HEK293T (cell line): ENCODE measurements around the gene RPUSD1.

ENCODE experiments used
- CTCF ChIA-PET: fragments of 350-600 bp; formaldehyde crosslinking; extraction: SDS; loops from one replicate; lab custom pipeline; 2021; ENCODE audit warnings: antibody characterized with exemption, inconsistent platforms; lab: Yijun Ruan, JAX
- POLR2A ChIA-PET: fragments of 350-600 bp; formaldehyde crosslinking; extraction: SDS; loops from one replicate; lab custom pipeline; 2020; ENCODE audit warnings: antibody characterized with exemption, inconsistent platforms; lab: Yijun Ruan, JAX
- DNase-seq: peaks from one replicate; pipeline ENCODE4 v3.0.0; 2012; ENCODE audit warnings: mixed read lengths; ENCODE audit errors: extremely low spot score
- ARNT ChIP-seq: fragments of 450-650 bp; IDR thresholded peaks from 2 replicates; pipeline ENCODE4 v1.6.1; 2017; ENCODE audit warnings: mild to moderate bottlenecking
- BHLHE40 ChIP-seq: fragments of 450-650 bp; IDR thresholded peaks from 2 replicates; pipeline ENCODE4 v1.6.1; 2016; ENCODE audit warnings: mild to moderate bottlenecking, moderate library complexity, borderline replicate concordance
- CTBP1 ChIP-seq: fragments of 450-650 bp; IDR thresholded peaks from 2 replicates; pipeline ENCODE4 v1.6.1; 2016; ENCODE audit warnings: borderline replicate concordance
- ELF4 ChIP-seq: fragments of 450-650 bp; IDR thresholded peaks from 2 replicates; pipeline ENCODE4 v1.6.1; 2017; ENCODE audit warnings: antibody characterized with exemption
- FOXA1 ChIP-seq: fragments of 450-650 bp; IDR thresholded peaks from 2 replicates; pipeline ENCODE4 v1.6.1; 2016; ENCODE audit warnings: mild to moderate bottlenecking
- FOXK2 ChIP-seq: fragments of 450-650 bp; IDR thresholded peaks from 2 replicates; pipeline ENCODE4 v1.6.1; 2016; ENCODE audit warnings: mild to moderate bottlenecking
- FOXM1 ChIP-seq: fragments of 450-650 bp; IDR thresholded peaks from 2 replicates; pipeline ENCODE4 v1.6.1; 2017; ENCODE audit warnings: mild to moderate bottlenecking, borderline replicate concordance
- HDGF ChIP-seq: fragments of 450-650 bp; IDR thresholded peaks from 2 replicates; pipeline ENCODE4 v1.6.1; 2017; ENCODE audit warnings: antibody characterized with exemption, borderline replicate concordance
- L3MBTL2 ChIP-seq: fragments of 450-650 bp; conservative IDR thresholded peaks from 2 replicates; pipeline ENCODE4 v1.6.1; 2016; ENCODE audit warnings: mild to moderate bottlenecking
- LEF1 ChIP-seq: fragments of 450-650 bp; IDR thresholded peaks from 2 replicates; pipeline ENCODE4 v1.6.1; 2017; ENCODE audit warnings: mild to moderate bottlenecking, borderline replicate concordance
- NFRKB ChIP-seq: fragments of 450-650 bp; IDR thresholded peaks from 2 replicates; pipeline ENCODE4 v1.6.1; 2016; ENCODE audit warnings: mild to moderate bottlenecking, moderate library complexity
- SP1 ChIP-seq: fragments of 450-650 bp; IDR thresholded peaks from 2 replicates; pipeline ENCODE4 v1.6.1; 2017
- SUZ12 ChIP-seq: fragments of 450-650 bp; IDR thresholded peaks from 2 replicates; pipeline ENCODE4 v1.6.1; 2016; ENCODE audit warnings: mild to moderate bottlenecking
- TARDBP ChIP-seq: fragments of 450-650 bp; IDR thresholded peaks from 2 replicates; pipeline ENCODE4 v1.6.1; 2016
- ZNF384 ChIP-seq: fragments of 450-650 bp; IDR thresholded peaks from 2 replicates; pipeline ENCODE4 v1.6.1; 2016
- TF ChIP-seq, protein P1 (sequence below): fragments of 450-650 bp; IDR thresholded peaks from 2 replicates; pipeline ENCODE4 v1.6.1; 2016

RPUSD1 gene

DNA sequence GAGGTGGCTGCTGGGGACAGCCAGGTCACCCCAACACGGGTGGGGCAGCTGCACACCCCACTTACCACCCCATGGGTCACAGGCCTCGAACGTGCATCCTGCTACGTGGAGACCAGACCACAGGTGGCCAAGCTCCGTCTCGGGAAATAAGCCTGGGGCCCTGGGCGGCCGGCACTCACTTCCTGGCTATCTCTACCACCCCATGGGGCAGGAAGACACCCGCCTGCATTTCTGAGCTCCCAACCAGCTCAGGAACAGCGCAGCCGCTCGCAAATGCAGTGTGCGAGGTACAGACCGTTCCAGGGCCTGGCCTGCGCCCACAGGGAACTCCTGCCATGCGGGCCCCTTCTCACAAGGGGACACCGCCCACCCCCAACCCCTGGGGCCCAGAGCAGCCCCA, 17.3 kb upstream of the RPUSD1 start:
- TF ChIP-seq ELF4, result no peak
- TF ChIP-seq SP1, result no peak
- no peak for TF ChIP-seq ARNT
- no peak for TF ChIP-seq FOXA1
- TF ChIP-seq TARDBP, result no peak
- TF ChIP-seq CTBP1, result no peak
- no peak for DNase-seq
- ChIA-PET POLR2A (interaction anchor here (1.8 kb wide), 1 partner anchor 10 kb away, joined by 5 read pairs; no protein-coding TSS in a partner anchor), CTCF (interaction anchor here (1.3 kb wide), 1 partner anchor 86 kb away, joined by 4 read pairs; no protein-coding TSS in a partner anchor)

DNA sequence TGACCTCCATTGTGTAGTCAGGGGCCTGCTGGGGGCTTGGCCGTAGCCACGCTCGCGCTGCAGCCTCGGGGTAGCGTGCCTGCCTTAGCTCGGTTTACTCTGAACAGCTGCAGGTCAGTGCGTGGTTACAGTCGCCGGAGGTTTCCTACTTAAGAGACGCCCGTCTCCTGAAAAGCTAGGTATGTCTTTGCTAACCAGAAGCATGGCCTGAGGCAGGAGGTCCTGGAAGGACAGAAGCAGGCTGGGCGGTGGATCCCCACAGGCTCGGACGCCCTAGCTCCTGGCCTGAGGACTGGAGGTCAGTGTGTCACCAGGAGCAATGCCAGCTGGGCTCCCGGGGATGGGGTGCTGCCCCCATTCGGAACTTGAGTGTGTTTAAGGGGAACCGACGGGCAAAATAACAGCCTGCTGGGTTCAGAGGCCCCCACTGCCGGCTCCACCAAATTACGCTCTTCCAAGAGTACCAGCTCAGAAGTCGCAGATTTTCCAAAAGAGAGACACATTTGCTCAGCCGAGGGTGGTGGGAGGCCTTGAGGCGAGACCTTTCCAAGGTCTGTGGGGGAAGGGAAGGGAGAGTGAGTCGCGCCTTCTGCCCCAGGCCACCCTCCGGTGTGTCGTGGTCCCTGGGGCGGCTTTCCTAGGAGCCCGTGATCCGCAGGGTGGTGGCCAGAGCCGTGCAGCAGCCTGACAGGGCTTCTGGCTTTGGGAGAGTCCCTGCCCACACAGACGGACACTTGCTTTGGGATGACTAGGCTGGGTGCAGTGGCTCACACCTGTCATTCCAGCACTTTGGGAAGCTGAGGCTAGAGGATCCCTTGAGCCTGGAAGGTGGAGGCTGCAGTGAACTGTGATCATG, 16.2 kb upstream of the RPUSD1 start:
- ChIA-PET POLR2A (interaction anchor here (1.0 to 1.9 kb wide), 3 partner anchors 9 to 16 kb away, joined by 3 to 9 read pairs (median 5); partner anchors contain the start of genes CHTF18 and RPUSD1), CTCF (interaction anchor here (1.1 to 1.3 kb wide), 2 partner anchors 83 to 85 kb away, joined by 4 read pairs; partner anchors contain the start of gene ANTKMT)
- no peak for DNase-seq
- TF ChIP-seq SUZ12, result no peak
- no peak for TF ChIP-seq HDGF
- TF ChIP-seq FOXM1, result no peak
- TF ChIP-seq CTBP1, result no peak

DNA sequence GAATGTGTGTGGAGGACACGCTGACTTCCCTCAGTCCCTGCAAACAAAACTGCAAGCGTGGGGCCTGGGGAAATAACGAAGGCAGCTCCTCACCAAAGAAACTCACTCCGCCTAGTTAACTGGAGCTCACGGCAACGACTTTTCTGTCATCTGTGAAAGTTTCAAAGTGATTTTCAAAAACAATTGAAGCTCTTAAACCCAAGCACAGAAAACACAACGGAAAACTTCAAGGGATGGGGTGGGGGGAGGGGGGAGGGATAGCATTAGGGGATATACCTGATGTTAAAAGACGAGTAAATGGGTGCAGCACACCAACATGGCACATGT, 15.5 kb upstream of the RPUSD1 start:
- TF ChIP-seq, protein P1, sequence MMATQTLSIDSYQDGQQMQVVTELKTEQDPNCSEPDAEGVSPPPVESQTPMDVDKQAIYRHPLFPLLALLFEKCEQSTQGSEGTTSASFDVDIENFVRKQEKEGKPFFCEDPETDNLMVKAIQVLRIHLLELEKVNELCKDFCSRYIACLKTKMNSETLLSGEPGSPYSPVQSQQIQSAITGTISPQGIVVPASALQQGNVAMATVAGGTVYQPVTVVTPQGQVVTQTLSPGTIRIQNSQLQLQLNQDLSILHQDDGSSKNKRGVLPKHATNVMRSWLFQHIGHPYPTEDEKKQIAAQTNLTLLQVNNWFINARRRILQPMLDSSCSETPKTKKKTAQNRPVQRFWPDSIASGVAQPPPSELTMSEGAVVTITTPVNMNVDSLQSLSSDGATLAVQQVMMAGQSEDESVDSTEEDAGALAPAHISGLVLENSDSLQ, result no peak
- TF ChIP-seq HDGF, result no peak
- no peak for TF ChIP-seq ARNT
- no peak for TF ChIP-seq LEF1
- no peak for TF ChIP-seq ZNF384
- no peak for TF ChIP-seq NFRKB
- no peak for TF ChIP-seq SP1
- TF ChIP-seq FOXM1, result no peak
- no peak for TF ChIP-seq CTBP1
- no peak for TF ChIP-seq FOXA1
- TF ChIP-seq ELF4, result no peak
- TF ChIP-seq TARDBP, result no peak
- TF ChIP-seq SUZ12, result no peak
- TF ChIP-seq L3MBTL2, result no peak
- TF ChIP-seq FOXK2, result no peak
- TF ChIP-seq BHLHE40, result no peak
- CTCF ChIA-PET, result interaction anchor here (1.1 kb wide), 1 partner anchor 82 kb away, joined by 4 read pairs; the partner anchor contains the start of gene ANTKMT
- DNase-seq, result no peak
- POLR2A ChIA-PET, result interaction anchor here (1.0 to 1.9 kb wide), 3 partner anchors 8 to 15 kb away, joined by 3 to 9 read pairs (median 5); partner anchors contain the start of genes CHTF18 and RPUSD1

DNA sequence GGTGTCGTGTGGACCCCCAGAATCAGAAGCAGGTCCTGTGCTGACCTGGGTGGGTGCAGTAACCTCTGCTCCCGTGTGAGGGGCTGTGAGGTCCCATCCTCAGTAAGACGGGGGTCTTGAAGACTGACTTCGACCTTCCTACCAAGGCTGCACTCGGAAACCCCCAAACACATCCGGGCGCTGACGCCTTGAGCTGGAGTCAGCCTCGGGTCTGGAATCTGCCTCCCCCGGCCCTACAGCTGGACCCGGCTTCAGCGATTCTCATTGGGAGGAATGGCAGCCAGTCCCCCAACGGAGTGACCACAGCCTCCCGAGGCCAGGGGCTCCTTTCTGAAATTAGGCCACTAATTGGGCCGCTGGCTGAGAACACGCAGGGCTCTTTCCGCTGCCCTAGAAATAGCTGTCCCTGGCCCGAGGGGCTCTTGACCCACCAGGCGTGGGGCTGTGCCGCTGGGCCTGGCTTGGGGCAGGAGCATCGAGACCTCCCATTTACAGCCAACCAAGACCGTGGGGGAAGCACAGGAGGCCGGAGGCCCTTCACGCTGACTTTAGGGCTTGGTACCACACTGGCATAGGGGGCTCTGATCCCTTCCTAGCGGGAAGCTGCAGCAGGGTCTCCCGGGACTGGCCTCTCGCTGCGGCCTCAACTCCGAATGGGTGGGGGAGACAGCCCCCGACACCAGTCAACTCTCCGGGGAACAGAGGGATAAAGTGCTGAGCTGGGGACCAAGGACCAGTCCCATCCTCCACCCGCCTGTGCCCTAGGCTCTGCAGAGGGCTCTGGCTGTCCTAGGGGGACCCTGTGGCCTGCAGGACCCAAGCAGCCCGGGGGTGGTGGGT, 15.0 kb upstream of the RPUSD1 start:
- no peak for DNase-seq
- CTCF ChIA-PET, result interaction anchor here (1.1 kb wide), 1 partner anchor 82 kb away, joined by 4 read pairs; the partner anchor contains the start of gene ANTKMT
- POLR2A ChIA-PET, result interaction anchor here (1.0 to 1.9 kb wide), 2 partner anchors 13 to 14 kb away, joined by 3 to 9 read pairs; partner anchors contain the start of genes CHTF18 and RPUSD1
- no peak for TF ChIP-seq BHLHE40
- TF ChIP-seq FOXM1, result no peak
- TF ChIP-seq SP1, result no peak
- TF ChIP-seq ZNF384, result no peak
- TF ChIP-seq, protein P1, result no peak
- no peak for TF ChIP-seq TARDBP
- TF ChIP-seq SUZ12, result no peak
- TF ChIP-seq NFRKB, result no peak
- no peak for TF ChIP-seq HDGF
- TF ChIP-seq FOXA1, result no peak
- TF ChIP-seq ELF4, result no peak
- TF ChIP-seq CTBP1, result no peak
- no peak for TF ChIP-seq FOXK2
- TF ChIP-seq ARNT, result no peak

DNA sequence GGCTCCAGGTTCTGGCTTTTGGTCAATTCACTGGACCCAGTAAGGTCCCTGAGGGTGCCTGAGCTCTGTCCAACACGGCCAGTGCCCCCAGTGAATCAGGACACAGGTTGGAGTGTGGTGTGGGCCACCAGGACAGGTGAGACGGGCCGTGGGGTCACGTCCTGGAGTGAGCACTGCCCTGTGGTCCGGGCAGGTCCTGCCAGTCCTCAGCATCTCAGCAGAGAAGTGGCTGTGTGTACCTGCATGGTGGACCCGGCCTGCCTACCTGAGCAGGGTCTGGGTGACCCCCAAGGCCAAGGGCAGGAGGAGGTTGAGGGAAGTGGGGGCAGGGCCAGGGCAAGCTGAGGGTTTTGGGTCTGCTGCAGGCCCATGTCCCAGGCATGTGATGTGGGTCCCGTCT, 14.3 kb upstream of the RPUSD1 start:
- TF ChIP-seq FOXA1 (no peak), ARNT (no peak), BHLHE40 (no peak), NFRKB (no peak), ZNF384 (no peak), LEF1 (no peak), SP1 (no peak)
- ChIA-PET CTCF (no interaction called here), POLR2A (interaction anchor here (1.9 to 3.8 kb wide), 2 partner anchors 14 kb away, joined by 9 to 31 read pairs; partner anchors contain the start of genes CHTF18 and RPUSD1)
- DNase-seq, result no peak
